ENCODE data around the gene IRX2.

The IRX2 gene

DNA sequence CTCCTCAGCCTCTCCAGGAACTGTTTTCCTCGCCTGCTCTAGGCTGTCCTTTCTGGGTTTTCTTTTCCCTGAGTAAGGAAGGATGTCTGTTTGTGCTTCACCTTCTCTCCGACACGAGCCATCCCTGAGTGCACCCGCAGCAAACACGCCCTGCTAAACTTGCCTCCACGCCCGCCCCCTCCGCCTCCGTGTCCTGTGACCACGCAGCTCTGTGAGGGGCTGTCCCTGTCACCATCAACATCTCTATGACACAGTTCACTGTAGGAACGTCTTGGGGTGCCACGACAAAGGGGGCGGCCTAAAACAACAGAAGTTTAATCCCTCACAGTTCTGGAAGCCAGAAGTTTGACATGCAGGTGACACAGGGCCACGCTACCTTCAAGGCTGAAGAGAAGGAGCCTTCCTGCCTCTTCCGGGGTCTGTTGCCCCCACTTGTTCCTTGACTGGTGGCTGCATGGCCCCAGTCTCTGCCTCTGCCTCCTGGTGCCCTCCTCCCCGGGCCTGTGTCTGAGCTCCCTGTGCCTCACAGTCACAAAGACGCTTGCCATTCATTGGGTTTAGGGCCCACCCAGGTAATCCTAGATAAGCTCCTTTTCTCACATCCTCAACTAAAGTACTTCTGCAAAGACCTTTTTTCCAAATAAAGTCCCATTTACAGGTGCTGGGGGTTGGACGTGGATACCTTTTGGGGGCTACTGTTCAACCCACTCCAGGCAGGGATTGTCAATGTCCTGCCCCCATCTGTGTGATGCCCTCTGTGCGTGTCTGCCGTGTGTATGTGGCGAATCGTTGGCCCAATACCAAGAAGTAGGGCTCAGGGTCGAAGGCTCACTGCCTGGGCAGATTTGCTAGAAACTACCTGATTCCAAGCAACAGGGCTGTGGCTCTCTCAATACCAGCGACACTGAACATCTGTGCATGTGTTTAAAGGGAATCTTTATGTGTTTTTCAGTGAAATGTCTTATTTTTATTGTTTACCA lies 39.7 kb downstream of the IRX2 start:
- DNase-seq = no peak

DNA sequence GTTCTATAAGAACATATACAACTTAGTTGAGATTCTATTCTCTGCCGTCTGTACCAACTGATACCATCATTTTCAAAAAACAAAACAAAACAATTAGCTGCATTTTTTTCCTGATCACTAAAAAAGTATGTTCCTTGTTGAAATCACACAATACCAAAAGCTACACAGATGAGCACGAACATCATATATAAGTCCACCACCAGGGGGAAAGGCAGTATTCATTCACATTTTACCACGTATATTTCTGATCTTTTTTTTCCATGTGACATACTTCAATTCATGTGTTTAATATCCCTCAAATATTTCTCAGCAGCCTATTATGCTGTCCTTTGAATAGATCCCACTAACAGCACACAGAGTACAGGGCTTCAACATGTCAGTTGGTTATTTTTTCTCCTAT lies 40.6 kb downstream of the IRX2 start:
- no peak for DNase-seq

DNA sequence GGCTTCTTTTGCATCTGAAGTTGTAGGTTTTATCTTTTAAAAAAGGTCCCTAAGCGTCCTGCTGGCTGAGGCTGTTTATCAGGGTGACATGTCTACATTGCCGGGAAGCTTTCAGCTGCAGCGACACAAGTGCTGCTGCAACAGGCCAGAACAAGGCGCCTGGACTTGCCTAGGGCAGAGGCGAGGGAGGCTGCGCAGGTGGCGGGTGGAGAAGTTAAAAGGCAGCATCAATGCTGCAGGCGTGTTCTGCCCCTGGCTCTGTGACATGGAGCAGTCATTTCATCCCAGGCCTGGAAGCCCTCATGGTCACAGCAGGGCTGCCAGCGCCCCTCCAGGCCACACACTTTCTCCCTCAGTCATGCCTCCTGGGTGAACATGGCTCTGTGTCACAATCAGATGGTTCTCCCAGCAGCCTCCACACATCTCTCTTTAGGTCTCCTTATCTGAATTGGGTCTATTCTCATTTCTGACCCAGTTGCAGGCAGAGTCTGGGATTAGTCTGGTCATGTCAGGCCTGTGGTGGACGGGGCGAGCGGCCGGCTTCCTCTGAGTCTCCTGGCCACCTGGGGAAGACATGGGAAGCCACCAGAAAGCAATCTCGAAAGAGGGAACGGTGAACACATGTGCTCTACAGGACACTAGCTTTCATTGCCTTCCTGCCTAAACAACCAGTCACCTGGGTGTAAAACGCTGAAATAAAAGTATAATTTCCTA lies 41.3 kb downstream of the IRX2 start:
- no peak for DNase-seq

DNA sequence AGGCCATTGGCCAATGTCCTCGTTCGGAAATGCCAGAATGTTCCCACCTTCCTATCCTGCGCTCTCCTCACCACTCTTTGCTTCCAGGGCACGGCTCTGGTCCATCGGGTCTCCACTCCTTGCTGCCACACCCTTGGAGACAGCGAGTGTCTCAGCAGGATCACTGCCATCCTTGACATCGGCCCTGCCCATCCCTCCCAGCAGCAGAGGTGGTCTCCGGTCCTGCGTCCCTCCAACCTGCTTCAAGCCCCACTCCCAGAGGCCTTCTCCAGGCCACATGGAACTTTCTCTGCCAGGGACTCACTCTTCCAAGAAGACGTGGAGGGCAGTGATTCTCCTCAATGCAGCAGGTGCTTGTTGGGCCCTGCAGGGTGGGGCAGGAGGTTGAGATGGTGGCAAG lies 42.7 kb downstream of the IRX2 start:
- DNase-seq = no peak

DNA sequence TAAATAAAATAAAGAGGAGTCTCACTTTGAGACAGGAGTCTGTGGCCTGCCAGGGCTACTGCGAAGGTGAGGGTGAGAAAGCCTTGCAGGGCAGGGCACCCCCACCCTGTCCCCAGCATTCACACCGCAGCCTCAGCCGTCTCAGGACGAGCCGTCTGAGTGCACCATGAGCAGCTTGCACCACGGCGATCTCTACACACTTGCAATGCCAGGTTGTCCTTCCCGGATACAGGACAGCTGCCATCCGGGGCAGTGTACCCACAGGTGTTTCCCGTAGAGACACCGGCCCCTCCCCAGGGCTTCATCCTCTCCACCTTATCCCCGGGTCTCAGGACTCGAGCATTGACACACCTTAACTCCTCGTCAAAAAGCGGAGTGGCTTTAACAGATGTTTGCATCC lies 43.3 kb downstream of the IRX2 start:
- no peak for DNase-seq

DNA sequence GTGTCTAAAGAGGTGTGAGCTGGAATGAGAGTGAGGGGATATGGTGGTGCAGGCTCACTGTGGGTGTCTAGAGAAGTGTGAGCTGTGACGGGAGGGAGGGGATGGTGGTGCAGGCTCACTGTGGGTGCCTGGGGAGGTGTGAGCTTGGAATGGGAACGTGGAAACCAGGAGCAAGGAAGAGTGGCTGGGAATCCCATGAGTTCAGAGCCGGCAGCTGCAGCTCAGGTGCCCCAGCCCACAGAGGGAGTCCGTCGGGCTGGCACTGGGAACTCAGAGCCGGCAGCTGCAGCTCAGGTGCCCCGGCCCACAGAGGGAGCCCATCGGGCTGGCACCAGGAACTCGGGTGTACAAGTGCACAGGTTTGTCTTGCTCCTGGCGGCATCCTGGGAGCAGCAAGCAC lies 45.6 kb downstream of the IRX2 start:
- DNase-seq = no peak

DNA sequence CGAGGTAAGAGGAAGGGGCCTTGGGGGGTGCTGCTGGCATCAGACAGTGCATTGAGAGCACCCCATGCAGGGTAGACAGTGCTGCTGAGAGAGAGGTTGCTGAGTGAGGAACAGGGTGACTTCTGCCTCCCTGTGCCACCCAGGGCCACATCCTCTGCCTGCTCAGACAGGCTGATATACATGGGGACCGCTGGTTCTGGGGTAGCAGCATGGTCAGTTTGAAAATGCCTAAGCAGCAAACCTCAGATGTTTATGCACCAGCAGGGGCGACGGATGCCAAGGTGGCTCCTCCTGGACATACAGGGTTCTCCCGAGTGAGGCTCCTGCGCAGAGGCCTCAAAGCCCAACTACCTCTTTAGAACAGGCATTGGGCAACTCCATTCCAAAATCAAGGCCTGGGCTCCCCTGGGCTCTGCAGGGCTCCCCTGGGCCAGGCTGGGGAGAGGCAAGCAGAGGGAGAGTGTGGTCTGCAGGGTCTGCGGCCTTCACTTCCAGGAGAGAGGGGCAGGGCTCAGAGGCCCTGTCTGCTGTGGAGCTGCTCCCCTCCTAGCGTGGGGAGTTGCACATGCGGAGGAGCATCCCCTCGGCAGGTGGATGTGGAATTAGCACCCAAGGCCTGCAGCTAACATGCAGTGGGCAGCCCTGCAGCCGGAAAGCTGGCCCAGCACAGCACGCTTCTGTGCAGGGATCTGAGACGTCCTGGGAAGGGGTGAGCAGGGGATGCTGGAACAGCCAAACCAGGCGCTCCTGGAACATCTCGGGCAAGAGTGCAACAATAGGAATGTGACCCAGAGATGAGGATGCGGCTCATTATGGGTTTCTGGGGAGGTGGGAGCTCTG lies 46.5 kb downstream of the IRX2 start:
- DNase-seq = no peak

DNA sequence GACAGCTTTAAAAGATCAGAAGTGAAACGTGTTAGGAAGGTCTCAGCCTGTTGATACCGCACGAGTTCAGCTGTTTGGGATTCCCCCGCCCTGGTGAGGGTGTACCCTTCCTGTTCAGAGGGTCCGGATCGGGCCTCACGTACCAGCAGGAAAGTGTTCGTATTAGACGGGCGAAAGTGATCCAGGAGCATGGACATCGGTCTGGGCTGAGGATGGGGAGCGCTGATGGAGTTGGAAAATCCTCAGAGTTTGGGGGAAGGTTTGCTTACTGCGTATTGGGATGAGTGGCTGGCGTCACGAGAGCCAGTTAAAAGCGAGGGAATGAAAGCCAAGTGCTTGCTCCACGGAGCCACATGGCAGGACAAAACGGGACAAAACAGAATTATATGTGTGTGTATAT lies 47.4 kb downstream of the IRX2 start:
- DNase-seq = no peak

DNA sequence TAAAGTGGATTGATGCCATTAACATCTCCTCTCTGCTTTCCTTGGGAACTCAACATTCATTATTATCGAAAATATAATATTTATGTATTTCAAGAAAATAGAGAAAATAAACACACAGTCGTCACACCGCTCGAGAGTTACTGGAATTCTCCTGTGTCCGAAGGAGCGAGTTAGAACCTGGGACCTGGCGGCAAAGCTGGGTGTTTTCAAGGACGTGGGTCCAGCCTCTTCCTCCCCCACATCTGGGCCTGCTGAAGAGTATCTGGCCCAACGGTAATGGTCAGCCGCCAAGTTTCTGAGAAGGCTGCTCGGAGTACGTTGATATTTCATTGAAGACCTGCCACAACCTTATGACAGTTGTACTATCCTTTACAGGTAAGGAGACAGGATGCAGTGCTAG lies 47.9 kb downstream of the IRX2 start:
- no peak for DNase-seq

DNA sequence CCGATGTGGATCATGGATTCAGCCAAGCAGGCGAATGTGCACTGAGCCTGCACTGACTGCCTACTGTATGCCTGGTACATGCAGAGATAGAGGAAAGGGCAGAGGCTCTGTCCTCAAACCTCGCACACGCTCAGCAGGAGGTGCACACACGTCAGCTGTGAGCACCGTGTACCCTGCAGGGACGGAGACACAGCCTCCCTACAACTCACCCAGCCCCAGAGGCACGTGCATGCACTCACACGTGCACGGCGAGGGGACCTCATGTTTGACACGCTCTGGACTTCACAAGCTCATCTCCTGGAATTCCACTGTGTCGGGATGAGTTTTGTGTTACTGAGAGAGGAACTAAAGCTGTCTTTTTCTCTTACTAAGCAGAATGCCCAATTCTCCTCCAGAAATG lies 48.4 kb downstream of the IRX2 start:
- DNase-seq = no peak

DNA sequence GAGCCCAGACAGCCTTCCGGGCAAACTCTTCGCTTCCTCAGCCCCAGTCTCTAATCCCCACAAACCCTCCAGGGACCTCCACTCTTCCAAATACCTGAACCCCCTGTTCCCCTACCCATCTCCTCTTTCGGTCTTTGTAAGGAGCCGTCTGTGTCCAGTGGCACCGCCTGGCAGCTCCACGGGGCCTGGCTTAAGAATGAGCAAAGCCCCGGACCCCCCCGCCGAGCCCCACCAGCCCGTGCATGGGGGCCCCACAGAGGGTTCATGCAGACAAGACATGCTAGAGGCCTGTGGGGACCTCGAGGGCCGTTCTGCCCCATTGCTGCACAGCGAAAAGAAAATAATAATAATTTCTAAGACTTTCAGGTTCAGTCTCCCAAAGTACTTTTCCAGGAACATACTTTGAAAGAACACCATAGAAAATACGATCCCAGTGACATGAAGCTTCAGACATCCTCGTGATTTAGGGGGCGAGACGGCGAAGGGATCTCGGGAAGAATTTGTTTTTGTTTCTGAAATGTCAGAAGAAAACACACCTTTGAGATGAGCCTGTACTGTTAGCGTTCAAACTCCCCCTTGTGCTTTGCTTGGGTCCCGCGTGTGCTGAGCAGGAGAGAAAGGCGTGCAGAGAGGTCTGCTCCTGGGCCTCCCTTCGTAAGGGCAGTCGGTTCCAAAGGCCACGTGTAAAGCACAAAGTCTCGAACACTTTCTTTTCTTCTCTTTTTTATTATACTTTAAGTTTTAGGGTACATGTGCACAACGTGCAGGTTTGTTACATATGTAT lies 49.2 kb downstream of the IRX2 start:
- no peak for DNase-seq

DNA sequence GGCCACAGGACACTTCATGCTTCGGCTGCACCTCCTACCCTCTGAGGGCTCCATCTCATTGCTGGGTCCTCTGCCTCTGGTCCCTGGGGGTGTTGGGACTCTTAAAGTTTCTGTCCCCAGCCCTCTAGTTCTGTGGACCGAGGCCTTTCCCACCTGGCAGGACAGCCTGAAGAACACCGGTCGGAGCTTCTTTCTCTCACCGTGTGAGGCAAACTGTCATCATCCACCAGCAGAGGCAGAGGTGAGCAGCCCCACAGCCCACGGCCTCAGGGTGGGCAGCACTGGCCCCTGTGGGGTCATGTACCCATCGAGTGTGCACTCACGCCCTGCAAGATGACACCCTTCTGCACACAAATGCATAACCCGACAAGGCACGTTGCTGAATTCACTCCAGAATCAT lies 49.9 kb downstream of the IRX2 start:
- DNase-seq = no peak

DNA sequence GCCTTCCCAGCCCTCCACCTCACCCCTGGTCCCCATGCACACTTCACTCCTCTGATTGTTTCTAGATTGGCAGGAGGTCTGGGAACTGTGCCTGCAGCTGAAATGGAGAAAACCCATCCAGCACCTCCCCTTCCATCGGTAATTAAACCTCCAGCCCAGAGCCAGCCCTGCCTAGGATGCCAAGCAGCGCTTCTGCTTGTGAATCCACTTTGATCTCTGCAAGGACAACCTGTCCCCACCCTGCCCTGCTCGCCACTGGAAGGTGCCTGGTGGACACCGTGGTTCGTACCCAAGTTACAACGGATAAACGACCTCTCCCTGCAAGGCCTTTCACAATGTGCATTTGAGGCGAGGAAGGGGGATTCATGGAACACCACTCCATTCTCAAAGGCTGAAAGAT lies 50.6 kb downstream of the IRX2 start:
- no peak for DNase-seq

DNA sequence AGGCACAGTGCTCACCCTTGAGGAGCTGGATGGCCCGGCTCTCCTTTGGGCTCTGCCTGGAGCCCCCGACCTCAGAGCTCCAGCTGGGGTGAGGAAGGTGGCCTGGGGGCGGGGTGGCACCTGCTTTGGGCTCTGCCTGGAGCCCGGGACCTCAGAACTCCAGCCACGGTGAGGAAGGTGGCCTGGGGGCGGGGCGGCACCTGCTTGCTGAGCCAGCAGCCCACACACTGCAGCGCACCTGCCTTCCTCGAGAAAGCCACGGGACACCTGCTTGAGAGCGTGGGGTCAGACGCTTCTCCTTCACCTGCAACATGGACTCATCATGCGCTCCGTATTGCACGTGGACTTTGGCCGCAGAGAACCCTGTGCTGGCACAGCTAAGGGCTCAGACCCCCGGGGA lies 51.8 kb downstream of the IRX2 start:
- DNase-seq = no peak

DNA sequence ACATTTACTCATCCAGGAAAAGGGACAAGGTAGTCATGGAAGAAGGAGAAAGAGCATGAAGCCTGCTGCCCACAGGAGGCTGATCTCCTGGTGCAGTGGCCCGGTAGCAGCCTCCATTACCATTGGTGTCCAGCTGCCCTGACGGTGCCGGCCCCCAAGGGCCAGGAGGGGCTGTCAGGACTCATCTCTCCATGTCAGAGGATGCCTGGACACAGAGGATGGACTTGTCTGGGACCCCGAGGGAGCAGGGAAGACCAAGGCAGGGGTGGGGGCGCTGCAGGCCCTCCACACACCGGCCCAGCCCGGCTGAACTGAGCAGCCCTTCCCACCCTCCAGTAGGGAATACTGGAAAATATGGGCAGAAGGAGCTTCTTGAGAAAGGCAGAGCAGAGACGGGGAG lies 52.2 kb downstream of the IRX2 start:
- no peak for DNase-seq

DNA sequence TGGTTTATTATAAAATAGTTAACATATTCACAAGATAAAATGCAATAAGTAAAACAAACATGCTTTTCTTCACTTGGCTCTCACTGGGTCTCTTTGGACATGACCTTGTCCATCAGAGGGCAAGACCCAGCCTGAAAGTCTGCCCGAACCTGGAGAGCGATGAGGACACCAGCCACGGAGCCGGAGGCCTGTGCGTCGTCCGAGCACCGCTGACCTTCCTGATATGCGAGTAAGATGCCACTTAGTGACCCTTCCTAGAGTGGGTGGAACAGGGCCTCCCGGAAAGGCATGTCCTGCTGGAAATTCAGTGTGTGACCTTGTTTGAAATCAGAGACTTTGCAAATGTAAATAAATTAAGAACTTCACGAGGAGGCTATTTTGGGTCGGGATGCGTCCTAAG lies 52.9 kb downstream of the IRX2 start:
- DNase-seq = no peak

DNA sequence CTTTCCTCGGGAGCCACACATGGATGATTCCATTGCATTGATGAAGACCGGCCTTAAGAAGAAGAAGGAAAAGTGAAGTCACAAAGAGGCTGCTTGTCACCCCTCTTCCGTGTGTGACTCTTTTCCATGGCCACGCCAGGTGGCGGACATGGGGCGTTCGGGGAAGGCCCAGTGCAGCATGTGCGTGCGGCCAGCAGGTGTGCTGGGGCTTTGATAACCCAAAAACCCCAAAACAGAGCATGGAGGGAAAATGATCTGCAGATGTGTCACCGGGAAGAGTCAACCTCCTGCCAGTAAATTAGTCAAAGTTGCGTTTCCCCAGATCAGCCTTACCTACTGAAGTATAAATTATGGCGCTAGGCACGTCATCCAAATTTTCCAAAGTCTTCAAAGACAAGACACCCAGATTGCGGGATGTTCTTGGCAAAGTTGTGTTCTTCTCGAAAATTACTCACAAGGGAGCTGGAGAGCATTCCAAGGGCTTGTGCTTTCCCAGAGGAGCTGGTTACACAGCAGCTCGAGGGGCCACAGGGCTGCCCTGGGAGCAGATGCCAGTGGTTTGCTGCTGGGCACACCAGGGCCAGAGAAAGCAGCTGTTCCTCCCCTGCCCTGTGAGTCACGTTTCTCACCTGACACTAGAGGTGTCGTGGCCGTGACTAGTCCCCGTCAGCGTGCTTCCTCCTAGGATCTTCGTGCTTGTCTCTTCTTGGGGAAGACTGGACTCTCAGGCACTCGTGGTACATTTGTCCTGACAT lies 53.9 kb downstream of the IRX2 start:
- no peak for DNase-seq

DNA sequence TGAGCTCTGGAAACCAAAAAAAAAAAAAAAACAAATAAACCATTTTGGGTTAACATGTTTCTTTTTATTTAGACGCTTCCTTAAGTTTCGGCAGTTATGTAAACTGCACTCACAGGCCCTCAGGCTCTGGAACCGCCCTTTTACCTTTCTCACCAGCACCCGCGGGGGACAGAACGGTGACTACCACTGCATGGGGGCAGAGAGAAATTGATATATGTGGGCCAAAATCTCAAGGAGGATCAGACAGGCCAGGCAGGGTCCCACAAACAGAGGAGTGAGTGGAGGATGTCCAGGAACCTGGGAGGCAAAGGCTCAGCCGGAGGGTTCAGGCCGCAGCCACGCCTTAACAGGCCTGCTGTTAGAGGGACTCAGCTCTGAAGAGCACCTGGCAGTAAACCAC lies 54.4 kb downstream of the IRX2 start:
- no peak for DNase-seq

Data from CD4-positive, alpha-beta T cell treated with Interleukin-12 subunit alpha and Interleukin-12 subunit beta, for 1 hour (primary cell).